A549 (cell line): ENCODE results near the gene KDM5B. TPM values are rescaled to one million over a fixed set of nuclear protein-coding genes. Genes with fewer than 3 reads are reported as not detected.

Source experiments
- ATAC-seq, 2 experiments: fragments of 200-7000 bp in 1 of 2; fragments of >200 bp in 1 of 2; cut with Nextera tagmentation in 1 of 2; cut with Tn5 transposase in 1 of 2; 3 replicates each; pipeline versions ENCODE4 v1.8.0 to v1.9.1; 2018 to 2020; ENCODE audit warnings: mild to moderate bottlenecking in 1 of 2, moderate library complexity in 1 of 2
- CTCF ChIA-PET: fragments of 300-600 bp; sonication (Branson Sonifier 250); formaldehyde crosslinking; extraction: SDS; loops from one replicate; lab custom pipeline; 2021; ENCODE audit warnings: antibody characterized with exemption, inconsistent platforms; lab: Yijun Ruan, JAX
- POLR2A ChIA-PET: fragments of 350-600 bp; formaldehyde crosslinking; extraction: SDS; loops from one replicate; lab custom pipeline; 2021; ENCODE audit warnings: antibody characterized with exemption, inconsistent platforms; lab: Yijun Ruan, JAX
- DNase-seq, 2 experiments: peaks; one replicate each; pipeline versions ENCODE4 v3.0.0 to v3.0.0-alpha.2; 2011 to 2016; ENCODE audit warnings: low read depth in 1 of 2, low spot score in 1 of 2
- FAIRE-seq: peaks from 2 replicates; lab custom pipeline; 2011; peaks lifted over from hg19 to GRCh38; lab: Jason Lieb, UNC
- H3K27ac ChIP-seq, 2 experiments: fragments of >200 bp; sonication (Bioruptor Twin); formaldehyde crosslinking; 3 replicates each; pipeline ENCODE4 v1.5.1; 2016 to 2017
- H3K4me1 ChIP-seq: fragments of >200 bp; sonication (Bioruptor Twin); formaldehyde crosslinking; 3 replicates; pipeline ENCODE4 v1.6.1; 2016
- H3K4me2 ChIP-seq: fragments of >200 bp; sonication (Bioruptor Twin); formaldehyde crosslinking; 3 replicates; pipeline ENCODE4 v1.6.1; 2016
- H3K4me3 ChIP-seq: fragments of >200 bp; sonication (Bioruptor Twin); formaldehyde crosslinking; 3 replicates; pipeline ENCODE4 v1.5.1; 2016
- H3K9me3 ChIP-seq: fragments of >200 bp; sonication (Bioruptor Twin); formaldehyde crosslinking; 3 replicates; pipeline ENCODE4 v1.6.1; 2016
- CBX2 ChIP-seq: fragments of 200-600 bp; sonication (generic); IDR thresholded peaks from 2 replicates; pipeline ENCODE4 v1.6.1; 2016; ENCODE audit warnings: low read depth, mild to moderate bottlenecking, borderline replicate concordance
- CEBPB ChIP-seq, 2 experiments: fragments of >200 bp in 1 of 2; sonication (Bioruptor Twin) in 1 of 2; formaldehyde crosslinking in 1 of 2; IDR thresholded peaks; 2 replicates each; pipeline ENCODE4 v1.6.1; 2012 to 2016
- CHD2 ChIP-seq: fragments of 150-350 bp; IDR thresholded peaks from 2 replicates; pipeline ENCODE4 v1.6.1; 2014; ENCODE audit warnings: low read length; ENCODE audit not compliant: partially characterized antibody
- FOXS1 ChIP-seq: fragments of 250-450 bp; sonication (Bioruptor Pico); IDR thresholded peaks from 2 replicates; pipeline ENCODE4 v1.5.0; 2020; ENCODE audit warnings: mild to moderate bottlenecking, moderate library complexity
- GATA3 ChIP-seq: IDR thresholded peaks from 2 replicates; pipeline ENCODE4 v1.6.1; 2012; ENCODE audit warnings: borderline replicate concordance
- HOXA7 ChIP-seq: fragments of 250-450 bp; sonication (Bioruptor Pico); IDR thresholded peaks from 2 replicates; pipeline ENCODE4 v1.5.0; 2020; ENCODE audit warnings: mild to moderate bottlenecking, moderate library complexity
- JUN ChIP-seq, 2 experiments: fragments of >200 bp; sonication (Bioruptor Twin); formaldehyde crosslinking; IDR thresholded peaks; 2 replicates in 1 of 2; 3 replicates in 1 of 2; pipeline ENCODE4 v1.6.1; 2016 to 2017
- KDM5A ChIP-seq: fragments of 200-600 bp; sonication (generic); IDR thresholded peaks from 2 replicates; pipeline ENCODE4 v1.6.1; 2016; ENCODE audit warnings: antibody characterized with exemption, mild to moderate bottlenecking
- MAZ ChIP-seq: fragments of 150-350 bp; IDR thresholded peaks from 2 replicates; pipeline ENCODE4 v1.6.1; 2014; ENCODE audit warnings: antibody characterized with exemption, low read depth, low read length, borderline replicate concordance
- NFE2L2 ChIP-seq: fragments of 150-350 bp; conservative IDR thresholded peaks from 2 replicates; pipeline ENCODE4 v1.6.1; 2014; ENCODE audit warnings: low read length
- NPAS2 ChIP-seq: fragments of 250-450 bp; sonication (Bioruptor Pico); IDR thresholded peaks from 2 replicates; pipeline ENCODE4 v1.8.0; 2022; ENCODE audit warnings: mild to moderate bottlenecking, moderate library complexity, borderline replicate concordance
- POLR2A ChIP-seq: IDR thresholded peaks from 2 replicates; pipeline ENCODE4 v1.6.1; 2012; ENCODE audit warnings: mild to moderate bottlenecking, low read length
- POLR2AphosphoS2 ChIP-seq: conservative IDR thresholded peaks from 2 replicates; pipeline ENCODE4 v1.6.1; 2012; ENCODE audit warnings: low read length, improper control_type of control experiment, inconsistent platforms
- RAD21 ChIP-seq, 2 experiments: fragments of >200 bp in 1 of 2; sonication (Bioruptor Twin) in 1 of 2; formaldehyde crosslinking in 1 of 2; IDR thresholded peaks in 1 of 2; conservative IDR thresholded peaks in 1 of 2; 2 replicates in 1 of 2; 3 replicates in 1 of 2; pipeline ENCODE4 v1.6.1; 2012 to 2018; ENCODE audit warnings: inconsistent platforms in 1 of 2
- RFX5 ChIP-seq: fragments of 450-650 bp; IDR thresholded peaks from 2 replicates; pipeline ENCODE4 v1.7.1; 2014; ENCODE audit warnings: antibody characterized with exemption, mild to moderate bottlenecking, moderate library complexity
- RNF2 ChIP-seq: fragments of 200-600 bp; sonication (generic); IDR thresholded peaks from 2 replicates; pipeline ENCODE4 v1.6.1; 2016; ENCODE audit warnings: low read depth, mild to moderate bottlenecking, antibody characterized with exemption, moderate library complexity, borderline replicate concordance
- SMC3 ChIP-seq: fragments of >200 bp; sonication (Bioruptor Twin); formaldehyde crosslinking; IDR thresholded peaks from 3 replicates; pipeline ENCODE4 v1.6.1; 2018; ENCODE audit warnings: inconsistent platforms
- SREBF2 ChIP-seq: fragments of 450-650 bp; IDR thresholded peaks from 2 replicates; pipeline ENCODE4 v1.6.1; 2014; ENCODE audit warnings: mild to moderate bottlenecking, moderate library complexity
- ZNF302 ChIP-seq: fragments of 250-450 bp; sonication (Bioruptor Pico); IDR thresholded peaks from 2 replicates; pipeline ENCODE4 v1.9.0; 2021; ENCODE audit warnings: inconsistent platforms, mild to moderate bottlenecking, moderate library complexity
- ZSCAN20 ChIP-seq: fragments of 250-450 bp; sonication (Bioruptor Pico); IDR thresholded peaks from 2 replicates; pipeline ENCODE4 v1.8.0; 2022; ENCODE audit warnings: mild to moderate bottlenecking, moderate library complexity
- WGBS: methylation state at CpG from one replicate; pipeline ENCODE4 v1.1.6; 2017; ENCODE audit errors: missing lambda C conversion rate; 5-methylcytosine and 5-hydroxymethylcytosine counted together
- polyA plus RNA-seq, 4 experiments: library from polyadenylated mRNA; depleted of rRNA in 3 of 4; stranded (reverse); fragments of >200 nt; fragmentation: RNase III in 1 of 4; extraction: RNeasy Plus Mini Kit Qiagen cat#74134 plus additional on column Dnase treatment in 1 of 4; gene quantifications; 2 replicates in 3 of 4; 3 replicates in 1 of 4; pipeline ENCODE4 v1.2.3, GENCODE V29; 2011 to 2017
- TF ChIP-seq, protein P1 (sequence below): fragments of 250-450 bp; sonication (Bioruptor Pico); IDR thresholded peaks from 2 replicates; pipeline ENCODE4 v1.5.0; 2020; ENCODE audit warnings: low read depth, mild to moderate bottlenecking, moderate library complexity
- TF ChIP-seq, protein P2 (sequence below): fragments of >200 bp; sonication (Bioruptor Twin); formaldehyde crosslinking; IDR thresholded peaks from 3 replicates; pipeline ENCODE4 v1.5.1; 2016
- TF ChIP-seq, protein P3 (sequence below): IDR thresholded peaks from 2 replicates; pipeline ENCODE4 v1.6.1; 2012
- TF ChIP-seq, protein P4 (sequence below): fragments of >200 bp; sonication (Bioruptor Twin); formaldehyde crosslinking; IDR thresholded peaks from 3 replicates; pipeline ENCODE4 v1.6.1; 2016
- TF ChIP-seq, protein P5 (sequence below): fragments of 250-450 bp; sonication (Bioruptor Pico); IDR thresholded peaks from 2 replicates; pipeline ENCODE4 v1.5.0; 2021; ENCODE audit warnings: mild to moderate bottlenecking, moderate library complexity, borderline replicate concordance
- TF ChIP-seq, protein P6 (sequence below): IDR thresholded peaks from 2 replicates; pipeline ENCODE4 v1.6.1; 2012; ENCODE audit warnings: low read depth, borderline replicate concordance
- TF ChIP-seq, protein P7 (sequence below): IDR thresholded peaks from 2 replicates; pipeline ENCODE4 v1.6.1; 2012

The KDM5B gene
- polyA plus RNA-seq, 2 of the 4 experiments (the other 2 are of a cell fraction), result 15.8 to 44.3 TPM

DNA sequence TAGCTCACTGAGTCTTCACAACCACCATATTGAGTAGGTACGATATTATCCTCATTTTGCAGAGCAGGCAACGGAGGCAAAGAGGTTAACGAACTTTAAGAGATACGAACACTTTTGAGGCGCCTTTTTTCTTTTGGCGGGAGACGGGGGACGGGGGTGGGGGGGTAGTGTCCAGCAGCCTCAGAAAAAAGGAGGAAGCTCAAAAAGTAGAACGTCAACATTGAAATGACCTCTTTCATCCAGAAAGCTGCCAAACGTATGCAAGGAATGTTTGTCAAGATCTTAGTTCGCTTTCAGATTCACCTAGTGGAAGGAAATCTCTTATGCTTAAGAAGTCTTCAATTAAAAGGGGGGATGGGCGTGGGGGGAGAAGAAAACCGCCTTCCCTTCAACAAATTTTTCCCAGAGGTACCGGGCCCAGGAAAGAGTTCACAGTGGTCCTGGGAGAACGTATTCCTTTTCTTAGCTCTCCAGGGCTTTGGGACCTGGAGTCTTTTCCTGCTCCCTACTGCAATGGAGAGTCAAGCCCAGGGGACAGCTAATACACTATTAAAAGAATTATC, 1.5 kb upstream of the KDM5B start:
- TF ChIP-seq ZSCAN20 (no peak), GATA3 (no peak), SREBF2 (no peak), KDM5A (no peak), CHD2 (no peak), ZNF302 (no peak), RFX5 (no peak), CEBPB (IDR thresholded peaks at IDR 0.05) (no peak), FOXS1 (CRISPR knock-in tag) (no peak)
- TF ChIP-seq, protein P1, sequence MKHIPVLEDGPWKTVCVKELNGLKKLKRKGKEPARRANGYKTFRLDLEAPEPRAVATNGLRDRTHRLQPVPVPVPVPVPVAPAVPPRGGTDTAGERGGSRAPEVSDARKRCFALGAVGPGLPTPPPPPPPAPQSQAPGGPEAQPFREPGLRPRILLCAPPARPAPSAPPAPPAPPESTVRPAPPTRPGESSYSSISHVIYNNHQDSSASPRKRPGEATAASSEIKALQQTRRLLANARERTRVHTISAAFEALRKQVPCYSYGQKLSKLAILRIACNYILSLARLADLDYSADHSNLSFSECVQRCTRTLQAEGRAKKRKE, result no peak
- TF ChIP-seq, protein P2, sequence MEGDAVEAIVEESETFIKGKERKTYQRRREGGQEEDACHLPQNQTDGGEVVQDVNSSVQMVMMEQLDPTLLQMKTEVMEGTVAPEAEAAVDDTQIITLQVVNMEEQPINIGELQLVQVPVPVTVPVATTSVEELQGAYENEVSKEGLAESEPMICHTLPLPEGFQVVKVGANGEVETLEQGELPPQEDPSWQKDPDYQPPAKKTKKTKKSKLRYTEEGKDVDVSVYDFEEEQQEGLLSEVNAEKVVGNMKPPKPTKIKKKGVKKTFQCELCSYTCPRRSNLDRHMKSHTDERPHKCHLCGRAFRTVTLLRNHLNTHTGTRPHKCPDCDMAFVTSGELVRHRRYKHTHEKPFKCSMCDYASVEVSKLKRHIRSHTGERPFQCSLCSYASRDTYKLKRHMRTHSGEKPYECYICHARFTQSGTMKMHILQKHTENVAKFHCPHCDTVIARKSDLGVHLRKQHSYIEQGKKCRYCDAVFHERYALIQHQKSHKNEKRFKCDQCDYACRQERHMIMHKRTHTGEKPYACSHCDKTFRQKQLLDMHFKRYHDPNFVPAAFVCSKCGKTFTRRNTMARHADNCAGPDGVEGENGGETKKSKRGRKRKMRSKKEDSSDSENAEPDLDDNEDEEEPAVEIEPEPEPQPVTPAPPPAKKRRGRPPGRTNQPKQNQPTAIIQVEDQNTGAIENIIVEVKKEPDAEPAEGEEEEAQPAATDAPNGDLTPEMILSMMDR, result no peak
- TF ChIP-seq, protein P3, sequence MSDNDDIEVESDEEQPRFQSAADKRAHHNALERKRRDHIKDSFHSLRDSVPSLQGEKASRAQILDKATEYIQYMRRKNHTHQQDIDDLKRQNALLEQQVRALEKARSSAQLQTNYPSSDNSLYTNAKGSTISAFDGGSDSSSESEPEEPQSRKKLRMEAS, result no peak
- TF ChIP-seq, protein P4, sequence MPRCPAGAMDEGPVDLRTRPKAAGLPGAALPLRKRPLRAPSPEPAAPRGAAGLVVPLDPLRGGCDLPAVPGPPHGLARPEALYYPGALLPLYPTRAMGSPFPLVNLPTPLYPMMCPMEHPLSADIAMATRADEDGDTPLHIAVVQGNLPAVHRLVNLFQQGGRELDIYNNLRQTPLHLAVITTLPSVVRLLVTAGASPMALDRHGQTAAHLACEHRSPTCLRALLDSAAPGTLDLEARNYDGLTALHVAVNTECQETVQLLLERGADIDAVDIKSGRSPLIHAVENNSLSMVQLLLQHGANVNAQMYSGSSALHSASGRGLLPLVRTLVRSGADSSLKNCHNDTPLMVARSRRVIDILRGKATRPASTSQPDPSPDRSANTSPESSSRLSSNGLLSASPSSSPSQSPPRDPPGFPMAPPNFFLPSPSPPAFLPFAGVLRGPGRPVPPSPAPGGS, result no peak
- TF ChIP-seq, protein P5, sequence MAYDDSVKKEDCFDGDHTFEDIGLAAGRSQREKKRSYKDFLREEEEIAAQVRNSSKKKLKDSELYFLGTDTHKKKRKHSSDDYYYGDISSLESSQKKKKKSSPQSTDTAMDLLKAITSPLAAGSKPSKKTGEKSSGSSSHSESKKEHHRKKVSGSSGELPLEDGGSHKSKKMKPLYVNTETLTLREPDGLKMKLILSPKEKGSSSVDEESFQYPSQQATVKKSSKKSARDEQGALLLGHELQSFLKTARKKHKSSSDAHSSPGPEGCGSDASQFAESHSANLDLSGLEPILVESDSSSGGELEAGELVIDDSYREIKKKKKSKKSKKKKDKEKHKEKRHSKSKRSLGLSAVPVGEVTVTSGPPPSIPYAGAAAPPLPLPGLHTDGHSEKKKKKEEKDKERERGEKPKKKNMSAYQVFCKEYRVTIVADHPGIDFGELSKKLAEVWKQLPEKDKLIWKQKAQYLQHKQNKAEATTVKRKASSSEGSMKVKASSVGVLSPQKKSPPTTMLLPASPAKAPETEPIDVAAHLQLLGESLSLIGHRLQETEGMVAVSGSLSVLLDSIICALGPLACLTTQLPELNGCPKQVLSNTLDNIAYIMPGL, result no peak
- ChIA-PET POLR2A (interaction anchor here (1.2 to 1.3 kb wide), 2 partner anchors 44 to 79 kb away, joined by 4 to 6 read pairs; partner anchors contain the start of gene RABIF), CTCF (interaction anchor here (1.1 kb wide), 1 partner anchor 43 kb away, joined by 3 read pairs; no protein-coding TSS in a partner anchor)
- DNase-seq, result no peak
- peaks cover 39% of the 10 kb centered on the region for H3K4me1 ChIP-seq
- peak overlapping the region in 1 of 2 experiments; percentile 81; a peak in 4 of 6 replicates for H3K27ac ChIP-seq
- ATAC-seq, result no peak
- no peak for FAIRE-seq
- peak overlapping the region; percentile 94 for H3K4me2 ChIP-seq
- WGBS, result 76% methylated on average over 15 of the region's 15 CpGs
- H3K9me3 ChIP-seq, result no peaks in the 10 kb centered on the region
- peak overlapping the region; percentile 69; the same call in 1 of the 3 replicates for H3K4me3 ChIP-seq

DNA sequence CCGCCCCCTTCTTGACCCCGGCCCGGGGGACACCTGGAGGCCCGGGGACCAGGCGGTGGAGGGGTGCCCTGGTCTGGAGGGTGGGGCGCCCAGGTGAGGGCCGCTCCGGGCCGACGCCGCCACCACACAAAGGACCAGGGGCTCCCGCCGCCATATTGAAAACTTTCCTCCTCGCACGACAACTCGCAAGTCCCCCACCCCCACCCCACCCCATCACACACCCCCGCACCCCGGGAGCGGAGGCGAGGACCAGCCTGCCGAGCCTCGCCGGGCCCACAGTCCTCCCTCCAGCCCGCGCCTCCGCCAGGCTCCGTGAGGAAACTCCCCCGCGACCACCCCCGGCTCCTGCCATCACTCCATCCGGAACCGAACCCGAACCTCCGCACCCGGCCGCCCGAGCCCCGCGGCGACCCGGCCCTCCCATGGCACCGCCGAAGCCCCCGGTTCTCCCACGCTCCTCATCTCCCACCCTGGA, 733 bp downstream of the KDM5B start:
- peak; percentile 24 to 27; a peak in 5 of 6 replicates for ATAC-seq
- peak overlapping the region; percentile 96 for H3K27ac ChIP-seq
- 0% methylated on average over 7 of the region's 45 CpGs for WGBS
- peak overlapping the region; percentile 70 for H3K4me2 ChIP-seq
- CTCF ChIA-PET, result interaction anchor here (0.6 kb wide), 1 partner anchor 10 kb away, joined by 3 read pairs; no protein-coding TSS in a partner anchor
- no peaks in the 10 kb centered on the region for H3K9me3 ChIP-seq
- POLR2A ChIA-PET, result interaction anchor here (0.8 to 1.3 kb wide), 5 partner anchors 13 to 200 kb away, joined by 3 to 6 read pairs (median 4); partner anchors contain the start of genes RABIF and TMEM183A
- DNase-seq, result peak; percentile 51 to 89
- H3K4me3 ChIP-seq, result peak overlapping the region; percentile 96
- H3K4me1 ChIP-seq, result peaks cover 58% of the 10 kb centered on the region
- FAIRE-seq, result no peak
- TF ChIP-seq, protein P6, sequence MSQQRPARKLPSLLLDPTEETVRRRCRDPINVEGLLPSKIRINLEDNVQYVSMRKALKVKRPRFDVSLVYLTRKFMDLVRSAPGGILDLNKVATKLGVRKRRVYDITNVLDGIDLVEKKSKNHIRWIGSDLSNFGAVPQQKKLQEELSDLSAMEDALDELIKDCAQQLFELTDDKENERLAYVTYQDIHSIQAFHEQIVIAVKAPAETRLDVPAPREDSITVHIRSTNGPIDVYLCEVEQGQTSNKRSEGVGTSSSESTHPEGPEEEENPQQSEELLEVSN, result no peak
- TF ChIP-seq, protein P7, sequence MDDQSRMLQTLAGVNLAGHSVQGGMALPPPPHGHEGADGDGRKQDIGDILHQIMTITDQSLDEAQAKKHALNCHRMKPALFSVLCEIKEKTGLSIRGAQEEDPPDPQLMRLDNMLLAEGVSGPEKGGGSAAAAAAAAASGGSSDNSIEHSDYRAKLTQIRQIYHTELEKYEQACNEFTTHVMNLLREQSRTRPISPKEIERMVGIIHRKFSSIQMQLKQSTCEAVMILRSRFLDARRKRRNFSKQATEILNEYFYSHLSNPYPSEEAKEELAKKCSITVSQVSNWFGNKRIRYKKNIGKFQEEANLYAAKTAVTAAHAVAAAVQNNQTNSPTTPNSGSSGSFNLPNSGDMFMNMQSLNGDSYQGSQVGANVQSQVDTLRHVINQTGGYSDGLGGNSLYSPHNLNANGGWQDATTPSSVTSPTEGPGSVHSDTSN, result no peak
- no peak for TF ChIP-seq HOXA7 (CRISPR knock-in tag)
- TF ChIP-seq RNF2, result no peak
- TF ChIP-seq CBX2, result no peak
- TF ChIP-seq MAZ, result no peak
- TF ChIP-seq, protein P5, result no peak
- TF ChIP-seq KDM5A, result no peak
- TF ChIP-seq POLR2A, result no peak
- no peak for TF ChIP-seq NFE2L2
- TF ChIP-seq SMC3, result no peak
- no peak for TF ChIP-seq JUN (IDR thresholded peaks at IDR 0.05)
- no peak for TF ChIP-seq POLR2AphosphoS2
- TF ChIP-seq RAD21 (conservative IDR thresholded peaks at IDR 0.05 in 1 of 2, IDR thresholded peaks at IDR 0.05 in 1 of 2), result no peak
- no peak for TF ChIP-seq NPAS2 (CRISPR knock-in tag)
